Measurements from ENCODE around the gene BIN1. TPM values are rescaled to one million over a fixed set of nuclear protein-coding genes. Genes with fewer than 3 reads are reported as not detected.
"Not testable (repeated sequence)": the region's sequence is repeated elsewhere in the genome, so short reads cannot be mapped to it uniquely, and the experiment has no call there.

Gene BIN1
- polyA plus RNA-seq, 3 donors = 84.5 to 100 (median 85.4) TPM

GRCh38 chr2:127034883-127035611 lies 71.9 kb downstream of the BIN1 start:
- DNase-seq (ENCODE audit: low read depth in 3 of 3, low spot score in 2 of 3) = no peak

GRCh38 chr2:127034051-127034450 lies 72.9 kb downstream of the BIN1 start:
- no peak for DNase-seq (ENCODE audit: low read depth in 3 of 3, low spot score in 2 of 3)

- DNase-seq (ENCODE audit: low read depth in 3 of 3, low spot score in 2 of 3) = no peak
Observed at GRCh38 chr2:127032621-127033020, 74.3 kb downstream of the BIN1 start.

GRCh38 chr2:127029350-127030051 lies 77.5 kb downstream of the BIN1 start:
- DNase-seq (ENCODE audit: low read depth in 3 of 3, low spot score in 2 of 3) = no peak

GRCh38 chr2:127028745-127029144 lies 78.2 kb downstream of the BIN1 start:
- not testable (repeated sequence) for DNase-seq (ENCODE audit: low read depth in 3 of 3, low spot score in 2 of 3)

- no peak for DNase-seq (ENCODE audit: low read depth in 3 of 3, low spot score in 2 of 3)
Observed at GRCh38 chr2:127027715-127028114, 79.2 kb downstream of the BIN1 start.

- peak in 1 of 3 donors; percentile 62 for DNase-seq (ENCODE audit: low read depth in 3 of 3, low spot score in 2 of 3)
Observed at GRCh38 chr2:127025359-127026166, 81.4 kb downstream of the BIN1 start.

GRCh38 chr2:127024769-127025358 lies 82.1 kb downstream of the BIN1 start:
- DNase-seq (ENCODE audit: low read depth in 3 of 3, low spot score in 2 of 3) = peak in 1 of 3 donors; percentile 32

GRCh38 chr2:127023504-127023903 lies 83.5 kb downstream of the BIN1 start:
- DNase-seq (ENCODE audit: low read depth in 3 of 3, low spot score in 2 of 3) = no peak

GRCh38 chr2:127022817-127023216 lies 84.1 kb downstream of the BIN1 start:
- DNase-seq (ENCODE audit: low read depth in 3 of 3, low spot score in 2 of 3) = no peak

GRCh38 chr2:127020536-127020935 lies 86.4 kb downstream of the BIN1 start:
- DNase-seq (ENCODE audit: low read depth in 3 of 3, low spot score in 2 of 3) = no peak

GRCh38 chr2:127017548-127017947 lies 89.4 kb downstream of the BIN1 start:
- no peak for DNase-seq (ENCODE audit: low read depth in 3 of 3, low spot score in 2 of 3)

GRCh38 chr2:127016329-127016728 lies 90.6 kb downstream of the BIN1 start:
- DNase-seq (ENCODE audit: low read depth in 3 of 3, low spot score in 2 of 3) = no peak

- DNase-seq (ENCODE audit: low read depth in 3 of 3, low spot score in 2 of 3) = no peak
Observed at GRCh38 chr2:127015106-127015910, 91.6 kb downstream of the BIN1 start.

- no peak for DNase-seq (ENCODE audit: low read depth in 3 of 3, low spot score in 2 of 3)
Observed at GRCh38 chr2:127014630-127015029, 92.3 kb downstream of the BIN1 start.

- DNase-seq (ENCODE audit: low read depth in 3 of 3, low spot score in 2 of 3) = no peak
Observed at GRCh38 chr2:127014224-127014623, 92.7 kb downstream of the BIN1 start.

GRCh38 chr2:127012868-127013267 lies 94.1 kb downstream of the BIN1 start:
- DNase-seq (ENCODE audit: low read depth in 3 of 3, low spot score in 2 of 3) = no peak

GRCh38 chr2:127012215-127012614 lies 94.7 kb downstream of the BIN1 start:
- DNase-seq (ENCODE audit: low read depth in 3 of 3, low spot score in 2 of 3) = no peak

- DNase-seq (ENCODE audit: low read depth in 3 of 3, low spot score in 2 of 3) = no peak
Observed at GRCh38 chr2:127011796-127012195, 95.2 kb downstream of the BIN1 start.

- no peak for DNase-seq (ENCODE audit: low read depth in 3 of 3, low spot score in 2 of 3)
Observed at GRCh38 chr2:127011231-127011661, 95.7 kb downstream of the BIN1 start.
